Subcutaneous abdominal adipose tissue (tissue), 5 donors: ENCODE results near the gene WDR73.
"Not testable (repeated sequence)": the region's sequence is repeated elsewhere in the genome, so short reads cannot be mapped to it uniquely, and the experiment has no call there.

Experiments used
- H3K27ac ChIP-seq: one replicate; pipeline ENCODE4 v1.7.0; 2013; ENCODE audit warnings: low read depth, mild to moderate bottlenecking, inconsistent platforms, low read length, moderate library complexity
- H3K27me3 ChIP-seq, 5 donors: one replicate each; pipeline ENCODE4 v1.7.0; 2013; ENCODE audit warnings: low read length in 5 of 5, inconsistent platforms in 1 of 5; ENCODE audit not compliant: control insufficient read depth in 5 of 5, insufficient read depth in 4 of 5
- H3K36me3 ChIP-seq, 5 donors: one replicate each; pipeline ENCODE4 v1.7.0; 2013; ENCODE audit warnings: low read length in 5 of 5; ENCODE audit not compliant: control insufficient read depth in 5 of 5, insufficient read depth in 5 of 5
- H3K4me1 ChIP-seq, 5 donors: one replicate each; pipeline ENCODE4 v1.7.0; 2013; ENCODE audit warnings: low read length in 5 of 5, mild to moderate bottlenecking in 3 of 5, moderate library complexity in 1 of 5; ENCODE audit not compliant: control insufficient read depth in 5 of 5, insufficient read depth in 5 of 5
- H3K4me3 ChIP-seq, 5 donors: one replicate each; pipeline ENCODE4 v1.7.0; 2013; ENCODE audit warnings: low read length in 5 of 5, low read depth in 1 of 5
- H3K9ac ChIP-seq, 5 donors: one replicate each; pipeline ENCODE4 v1.7.0; 2013; ENCODE audit warnings: low read length in 5 of 5, mild to moderate bottlenecking in 4 of 5, moderate library complexity in 3 of 5
- H3K9me3 ChIP-seq, 5 donors: one replicate each; pipeline ENCODE4 v1.7.0; 2013; ENCODE audit warnings: low read length in 5 of 5; ENCODE audit not compliant: control insufficient read depth in 5 of 5
- donor health status: healthy.
- donor health status: healthy.
- donor health status: healthy.
- donor health status: healthy.
- donor health status: healthy.

The WDR73 gene

DNA sequence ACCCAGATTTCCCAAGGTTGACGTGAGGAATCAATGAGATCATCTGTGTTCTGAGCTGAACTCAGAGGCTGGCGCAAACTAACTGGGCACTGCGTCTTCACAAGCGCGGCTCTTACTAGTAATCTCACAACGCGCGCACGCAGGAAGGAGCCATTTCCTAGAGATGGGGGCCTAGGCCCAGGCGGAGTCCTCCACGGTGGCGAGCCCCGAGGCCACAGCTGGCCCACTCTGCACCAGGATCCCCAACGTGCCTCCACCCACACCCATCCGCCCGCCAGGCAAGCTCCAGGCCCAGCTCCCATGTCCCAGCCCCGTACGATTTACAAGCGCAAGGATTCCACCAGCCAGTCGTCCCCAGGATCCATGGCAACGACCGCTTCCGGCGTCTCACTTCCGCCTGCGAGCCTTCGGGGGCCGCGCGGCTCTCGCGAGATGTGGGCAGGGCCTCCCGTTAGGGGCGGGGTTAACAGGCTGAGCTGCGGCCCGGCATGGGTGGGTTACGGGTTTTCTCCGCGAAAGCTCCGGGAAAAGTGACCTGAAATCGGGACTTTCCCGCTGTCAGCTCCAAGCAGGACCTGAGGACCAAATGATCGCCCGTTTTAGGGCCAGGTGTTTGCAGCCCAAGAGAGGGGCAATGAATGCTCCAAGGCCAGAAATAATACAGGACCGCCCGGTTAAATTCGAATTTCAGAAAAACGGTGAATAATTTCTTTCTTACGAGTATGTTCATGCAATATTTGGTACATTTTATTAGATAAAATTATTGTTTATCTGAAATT is at the start of gene WDR73:
Gene WDR73 (minus strand): TSS at position 374 of the 779 bp plus-strand sequence. CDS start 9 bp downstream, at position 365.
- Histone ChIP-seq H3K9ac (peak within 1 kb of the TSS; percentile 65 to 93 (median 80)), H3K4me3 (peak within 1 kb of the TSS; percentile 84 to 99 (median 94)), H3K27me3 (no peaks in the 10 kb centered on the region), H3K36me3 (peaks cover under 1 to 22% (median 16%) of the 10 kb centered on the region in 5 donors), H3K4me1 (peaks cover 10 to 57% (median 42%) of the 10 kb centered on the region in 5 donors), H3K9me3 (no peaks in the 10 kb centered on the region), H3K27ac (peak within 1 kb of the TSS; percentile 93)

DNA sequence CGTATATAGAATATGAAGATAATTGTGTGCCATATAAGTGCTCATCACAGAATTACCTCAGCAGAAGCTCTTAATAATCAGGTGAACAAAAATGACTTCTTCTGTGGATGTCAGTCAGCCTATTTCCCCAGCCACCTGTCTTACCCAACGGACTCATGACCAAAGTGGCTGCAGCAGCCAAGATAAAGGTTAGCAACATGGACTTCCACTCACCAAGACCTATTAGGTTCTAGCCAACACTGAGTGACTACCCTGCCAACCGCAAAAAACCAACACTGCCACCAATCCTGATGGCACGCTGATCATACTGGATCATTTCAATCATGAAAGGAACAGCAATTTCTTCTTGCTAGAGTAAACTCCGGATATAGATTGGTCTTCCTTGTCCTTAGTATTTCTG is 49.7 kb upstream of the WDR73 start:
- no peak overlapping the region for H3K9ac ChIP-seq
- no peak overlapping the region for H3K4me3 ChIP-seq
- H3K4me1 ChIP-seq = peaks cover 4 to 25% (median 21%) of the 10 kb centered on the region in 5 donors
- H3K27ac ChIP-seq = no peak overlapping the region
- no peaks in the 10 kb centered on the region for H3K9me3 ChIP-seq
- no peaks in the 10 kb centered on the region for H3K27me3 ChIP-seq
- H3K36me3 ChIP-seq = peaks cover 0 to 2% (median 0%) of the 10 kb centered on the region in 5 donors

DNA sequence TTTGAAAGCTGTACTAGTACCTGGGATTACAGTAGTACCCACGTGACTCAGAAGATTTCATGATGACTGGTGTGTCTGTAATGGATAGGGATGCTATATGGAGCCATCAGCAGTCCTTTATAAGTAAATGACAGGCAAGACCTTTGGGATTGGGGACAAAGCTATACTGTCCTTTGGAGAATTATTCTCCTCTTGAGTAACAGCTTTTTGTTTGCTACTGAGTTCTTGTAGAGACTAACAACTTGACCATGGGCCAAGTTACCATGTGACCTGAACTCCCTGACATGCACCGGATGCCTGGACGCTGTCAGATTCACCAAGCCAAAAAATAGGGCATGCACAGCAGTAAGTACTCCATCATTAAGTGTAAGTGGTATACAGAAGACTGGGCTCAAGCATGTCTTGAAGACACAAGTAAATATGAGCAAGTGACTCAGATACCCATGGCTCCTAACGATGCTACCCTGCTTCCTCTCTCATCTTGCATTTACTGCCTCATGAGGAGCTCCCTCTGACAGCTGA is 48.9 kb upstream of the WDR73 start:
- peaks cover 4 to 25% (median 21%) of the 10 kb centered on the region in 5 donors for H3K4me1 ChIP-seq

DNA sequence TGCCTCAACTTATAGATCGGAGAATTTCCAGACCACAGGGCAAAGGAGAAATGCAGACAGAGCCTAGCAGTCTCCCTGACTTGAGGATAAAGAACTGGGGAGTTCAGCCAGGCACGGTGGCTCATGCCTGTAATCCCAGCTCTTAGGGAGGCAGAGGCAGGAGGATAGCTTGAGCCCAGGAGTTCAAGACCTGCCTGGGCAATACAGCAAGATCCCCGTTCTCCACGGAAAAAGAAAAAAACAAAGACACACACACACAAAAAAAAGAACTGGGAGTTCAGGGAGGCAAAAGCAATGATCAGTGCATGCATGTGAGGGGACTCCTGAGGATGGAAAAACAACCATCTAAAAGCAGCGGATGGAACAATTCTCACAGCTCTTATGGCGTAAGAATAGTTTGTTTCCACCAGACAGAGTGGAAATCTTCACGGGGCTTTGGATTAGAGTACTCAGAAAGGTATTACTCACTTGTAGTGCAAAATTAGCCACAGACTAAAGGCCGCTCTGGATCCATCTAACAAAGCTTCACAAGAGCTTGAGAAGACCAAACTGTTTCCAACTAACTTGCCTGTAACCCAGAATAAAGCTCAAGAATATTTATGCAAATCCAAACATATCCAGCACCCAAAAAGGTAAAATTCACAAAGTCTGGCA is 45.6 kb upstream of the WDR73 start:
- H3K9ac ChIP-seq = peak overlapping the region in 1 of 5 donors; percentile 30
- no peaks in the 10 kb centered on the region for H3K9me3 ChIP-seq
- peaks cover 4 to 20% (median 17%) of the 10 kb centered on the region in 5 donors for H3K4me1 ChIP-seq
- H3K36me3 ChIP-seq = no peaks in the 10 kb centered on the region
- no peak overlapping the region for H3K4me3 ChIP-seq
- no peak overlapping the region for H3K27ac ChIP-seq
- H3K27me3 ChIP-seq = no peaks in the 10 kb centered on the region

More for the DNA sequence above, 48.9 kb upstream of the WDR73 start:
- Histone ChIP-seq H3K9me3 (no peaks in the 10 kb centered on the region), H3K27ac (peak overlapping the region; percentile 46), H3K4me3 (no peak overlapping the region), H3K36me3 (peaks cover 0 to 2% (median 0%) of the 10 kb centered on the region in 5 donors), H3K9ac (peak overlapping the region in 2 of 5 donors; percentile 21 to 58), H3K27me3 (no peaks in the 10 kb centered on the region)

DNA sequence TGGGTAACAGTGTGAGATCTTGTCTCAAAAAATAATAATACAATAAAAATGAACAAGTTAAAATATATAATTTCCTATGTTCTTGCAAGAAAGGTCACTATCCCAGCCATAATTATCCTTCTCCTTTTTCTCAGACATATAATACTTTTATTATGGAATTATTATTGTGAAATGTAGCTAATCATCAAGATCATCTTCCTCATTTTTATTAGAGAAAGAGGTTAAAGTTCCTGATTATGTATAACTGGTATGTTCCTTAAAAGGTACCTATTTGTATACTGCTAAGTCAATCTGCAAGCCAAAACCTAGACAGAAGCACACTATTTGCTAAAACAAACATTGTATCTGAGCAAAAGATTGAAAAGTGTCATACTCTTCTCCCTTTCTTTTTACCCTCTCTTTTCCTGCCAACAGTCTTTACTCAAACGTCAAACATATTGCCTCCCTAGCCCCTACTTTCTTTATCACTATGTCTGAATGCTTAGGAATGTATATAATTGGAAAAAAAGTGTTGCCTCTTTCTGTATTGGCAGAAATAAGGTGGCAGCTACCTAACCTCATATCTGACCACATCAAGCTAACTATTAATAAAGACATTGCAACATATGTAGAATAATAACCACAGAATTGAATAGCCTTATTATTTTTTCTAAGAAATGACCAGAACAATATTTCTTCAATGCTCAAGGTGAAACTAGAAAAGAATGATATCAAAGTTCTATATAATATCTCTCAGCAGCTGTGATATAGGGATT is 43.3 kb upstream of the WDR73 start:
- no peak overlapping the region for H3K27ac ChIP-seq
- no peaks in the 10 kb centered on the region for H3K9me3 ChIP-seq
- no peaks in the 10 kb centered on the region for H3K36me3 ChIP-seq
- peaks cover 0 to 6% (median 6%) of the 10 kb centered on the region in 5 donors for H3K4me1 ChIP-seq
- no peak overlapping the region for H3K4me3 ChIP-seq
- H3K9ac ChIP-seq = no peak overlapping the region
- no peaks in the 10 kb centered on the region for H3K27me3 ChIP-seq

DNA sequence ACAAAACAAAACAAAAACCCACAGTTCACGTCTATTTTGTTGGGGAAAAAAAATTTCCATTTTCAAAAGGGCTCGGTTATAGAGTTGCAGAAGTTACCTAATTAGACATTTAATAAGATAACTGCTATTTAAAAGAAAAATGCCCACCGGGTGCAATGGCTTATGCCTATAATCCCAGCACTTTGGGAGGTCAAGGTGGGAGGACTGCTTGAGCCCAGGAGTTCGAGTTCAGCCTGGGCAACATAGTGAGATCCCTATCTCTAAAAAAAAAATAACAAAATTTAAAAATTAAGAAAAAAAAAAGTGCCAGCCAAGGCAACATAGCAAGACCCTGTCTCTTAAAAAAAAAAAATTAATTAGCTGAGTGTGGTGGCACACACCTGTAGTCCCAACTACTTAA is 42.7 kb upstream of the WDR73 start:
- H3K4me3 ChIP-seq = no peak overlapping the region
- H3K9ac ChIP-seq = no peak overlapping the region
- peaks cover 0 to 6% (median 4%) of the 10 kb centered on the region in 5 donors for H3K4me1 ChIP-seq
- no peaks in the 10 kb centered on the region for H3K36me3 ChIP-seq
- H3K27ac ChIP-seq = no peak overlapping the region
- H3K9me3 ChIP-seq = no peaks in the 10 kb centered on the region
- no peaks in the 10 kb centered on the region for H3K27me3 ChIP-seq

DNA sequence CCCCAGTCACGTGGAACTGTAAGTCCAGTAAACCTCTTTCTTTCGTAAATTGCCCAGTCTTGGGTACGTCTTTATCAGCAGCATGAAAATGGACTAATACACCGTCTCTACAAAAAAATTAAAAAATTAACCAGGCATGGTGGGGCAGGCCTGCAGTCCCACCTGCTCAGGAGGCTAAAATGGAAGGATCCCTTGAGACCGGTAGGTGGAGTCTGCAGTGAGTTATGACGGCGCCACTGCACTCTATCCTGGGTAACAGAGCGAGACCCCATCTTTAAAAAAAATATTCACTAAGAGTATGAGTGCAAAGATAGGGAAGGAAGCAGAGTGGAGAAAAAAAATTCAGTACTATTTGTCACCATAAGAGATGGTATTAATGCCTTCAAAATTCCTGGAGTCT is 36.3 kb upstream of the WDR73 start:
- Histone ChIP-seq H3K27me3 (no peaks in the 10 kb centered on the region), H3K9ac (no peak overlapping the region), H3K4me1 (peaks cover 0 to 6% (median 0%) of the 10 kb centered on the region in 5 donors), H3K9me3 (no peaks in the 10 kb centered on the region), H3K36me3 (peaks cover 3 to 18% (median 11%) of the 10 kb centered on the region in 5 donors), H3K4me3 (no peak overlapping the region), H3K27ac (no peak overlapping the region)

DNA sequence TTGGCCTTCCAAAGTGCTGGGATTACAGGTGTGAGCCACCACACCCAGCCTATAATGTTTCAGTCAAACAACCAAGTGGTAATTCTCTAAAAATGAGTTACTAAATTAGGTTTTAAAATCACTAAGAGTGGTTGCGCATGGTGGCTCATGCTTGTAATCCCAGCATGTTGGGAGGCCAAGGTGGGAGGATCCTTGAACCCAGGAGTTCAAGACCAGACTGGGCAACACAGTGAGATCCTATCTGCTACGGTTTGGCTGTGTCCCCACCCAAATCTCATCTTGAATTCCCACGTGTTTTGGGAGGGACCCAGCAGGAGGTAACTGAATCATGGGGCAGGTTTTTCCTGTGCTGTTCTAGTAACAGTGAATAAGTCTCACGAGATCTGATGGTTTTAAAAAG is 35.8 kb upstream of the WDR73 start:
- Histone ChIP-seq H3K27me3 (no peaks in the 10 kb centered on the region), H3K9ac (no peak overlapping the region)

DNA sequence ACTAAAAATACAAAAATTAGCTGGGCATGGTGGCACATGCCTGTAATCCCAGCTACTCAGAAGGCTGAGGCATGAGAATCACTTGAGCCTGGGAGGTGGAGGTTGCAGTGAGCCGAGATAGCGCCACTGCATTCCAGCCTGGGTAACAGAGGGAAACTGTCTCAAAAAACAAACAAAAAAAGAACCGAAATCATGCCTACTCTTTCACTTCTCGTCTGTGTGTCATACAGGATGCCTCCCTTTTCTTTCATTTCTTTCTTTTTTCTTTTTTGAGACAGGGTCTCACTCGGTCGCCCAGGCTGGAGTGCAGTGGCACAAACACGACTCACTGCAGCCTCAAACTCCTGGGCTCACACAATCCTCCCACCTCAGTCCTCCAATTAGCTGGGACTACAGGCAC is 32.4 kb upstream of the WDR73 start:
- not testable (repeated sequence) for H3K27ac ChIP-seq, H3K9me3 ChIP-seq, H3K4me3 ChIP-seq, H3K4me1 ChIP-seq, H3K27me3 ChIP-seq, H3K9ac ChIP-seq
- peaks cover 3 to 18% (median 13%) of the 10 kb centered on the region in 5 donors for H3K36me3 ChIP-seq

More for the DNA sequence above, 35.8 kb upstream of the WDR73 start:
- Histone ChIP-seq H3K27ac (no peak overlapping the region), H3K9me3 (no peaks in the 10 kb centered on the region), H3K36me3 (peaks cover 3 to 18% (median 11%) of the 10 kb centered on the region in 5 donors), H3K4me1 (peaks cover 0 to 6% (median 0%) of the 10 kb centered on the region in 5 donors), H3K4me3 (no peak overlapping the region)
